Pancreas (tissue), 10 donors: Measurements from ENCODE around the gene EPN3. TPM values are rescaled to one million over a fixed set of nuclear protein-coding genes. Genes with fewer than 3 reads are reported as not detected.
A peak's percentile ranks its signal among the peaks of the same experiment; 100 is the strongest.

Experiments used
- ATAC-seq, 4 donors: fragments of 200-7000 bp; cut with Tn5 transposase; one replicate each; pipeline versions ENCODE4 v1.8.0 to v1.9.1; 2020; ENCODE audit warnings: mild to moderate bottlenecking in 4 of 4, moderate library complexity in 4 of 4
- DNase-seq, 6 donors: peaks; one replicate each; pipeline ENCODE4 v3.0.0-alpha.2; 2020
- FAIRE-seq: peaks from 2 replicates; lab custom pipeline; 2012; peaks lifted over from hg19 to GRCh38; lab: Jason Lieb, UNC
- H3K27ac ChIP-seq, 4 donors: fragments of 200-600 bp; sonication (generic); 1 replicate in 3 of 4; 2 replicates in 1 of 4; pipeline versions ENCODE4 v1.5.0 to v1.8.0; 2020
- H3K27me3 ChIP-seq, 4 donors: fragments of 200-600 bp; one replicate each; pipeline ENCODE4 v1.8.0; 2021
- H3K36me3 ChIP-seq, 3 donors: fragments of 200-600 bp; sonication (generic) in 1 of 3; one replicate each; pipeline versions ENCODE4 v1.5.0 to v1.8.0; 2020 to 2021
- H3K4me1 ChIP-seq, 3 donors: fragments of 200-600 bp; one replicate each; pipeline ENCODE4 v1.8.0; 2021
- H3K4me3 ChIP-seq, 4 donors: fragments of 200-600 bp; sonication (generic) in 2 of 4; one replicate each; pipeline versions ENCODE4 v1.5.0 to v1.8.0; 2020 to 2021
- H3K9me3 ChIP-seq, 4 donors: fragments of 200-600 bp; one replicate each; pipeline ENCODE4 v1.8.0; 2021
- WGBS, 2 donors: extraction: QIAGEN DNeasy Blood & Tissue Kit; methylation state at CpG; one replicate each; pipeline ENCODE4 v1.1.7; 2013; 5-methylcytosine and 5-hydroxymethylcytosine counted together
- intact Hi-C, 3 donors: fragments of 100-400 bp; cut with DNase I; formaldehyde crosslinking; loops; one replicate each; pipeline versions ENCODE4 v1.11.1 to v1.14.2; 2022
- polyA plus RNA-seq, 2 donors: library from polyadenylated mRNA; stranded (reverse); fragments of 200-250 nt; gene quantifications; one replicate each; pipeline ENCODE4 v1.2.3, GENCODE V29; 2013
- total RNA-seq, 6 donors: library from RNA; stranded (reverse); fragmentation: NEBNext Ultra II Directional in 4 of 6; extraction: Animal tissue kit (Norgen Biotek cat#: 25700) in 4 of 6; gene quantifications; one replicate each; pipeline versions ENCODE4 v1.2.1 to v1.2.4, GENCODE V29; 2021 to 2023
- TF ChIP-seq, protein P1 (sequence below), 4 donors: fragments of 200-600 bp; sonication (generic) in 3 of 4; IDR thresholded peaks; one replicate each; pipeline versions ENCODE4 v1.5.0 to v1.8.0; 2021; ENCODE audit warnings: antibody characterized with exemption in 4 of 4
- donor health status: healthy with polysubstance abuse.
- donor health status: DM: no; HTN: no; CAD: no; lungs with moderate emphysema.
- donor health status: DM: no; HTN: no; CAD: no.
- donor health status: control.
- donor health status: control.
- donor health status: Bipolar disorder and iron deficiency.
- donor health status: DM: yes; HTN: yes; CAD: no.
- donor health status: DM: no; HTN: no; CAD: no.
- donor health status: DM: no; HTN: no; CAD: no.
- donor health status: DM: yes; HTN: yes; CAD: no.

EPN3 gene
- total and polyA plus RNA-seq, 8 donors: 6.9 to 30.2 (median 12.7) TPM

GRCh38 chr17:50575581-50576210 lies 43.2 kb downstream of the EPN3 start:
- ATAC-seq (peak in 2 of 4 donors; percentile 22 to 33), FAIRE-seq (no peak), DNase-seq (no peak)
- H3K27ac ChIP-seq: no peak overlapping the region
- intact Hi-C loops: no loop called here
- H3K4me3 ChIP-seq: no peak overlapping the region
- H3K9me3 ChIP-seq: no peaks in the 10 kb centered on the region
- no peaks in the 10 kb centered on the region for H3K4me1 ChIP-seq
- 63 to 66% methylated on average over 30 to 33 of the region's 33 CpGs for WGBS, 2 donors
- H3K36me3 ChIP-seq: no peaks in the 10 kb centered on the region
- H3K27me3 ChIP-seq: no peaks in the 10 kb centered on the region
- TF ChIP-seq, protein P1, sequence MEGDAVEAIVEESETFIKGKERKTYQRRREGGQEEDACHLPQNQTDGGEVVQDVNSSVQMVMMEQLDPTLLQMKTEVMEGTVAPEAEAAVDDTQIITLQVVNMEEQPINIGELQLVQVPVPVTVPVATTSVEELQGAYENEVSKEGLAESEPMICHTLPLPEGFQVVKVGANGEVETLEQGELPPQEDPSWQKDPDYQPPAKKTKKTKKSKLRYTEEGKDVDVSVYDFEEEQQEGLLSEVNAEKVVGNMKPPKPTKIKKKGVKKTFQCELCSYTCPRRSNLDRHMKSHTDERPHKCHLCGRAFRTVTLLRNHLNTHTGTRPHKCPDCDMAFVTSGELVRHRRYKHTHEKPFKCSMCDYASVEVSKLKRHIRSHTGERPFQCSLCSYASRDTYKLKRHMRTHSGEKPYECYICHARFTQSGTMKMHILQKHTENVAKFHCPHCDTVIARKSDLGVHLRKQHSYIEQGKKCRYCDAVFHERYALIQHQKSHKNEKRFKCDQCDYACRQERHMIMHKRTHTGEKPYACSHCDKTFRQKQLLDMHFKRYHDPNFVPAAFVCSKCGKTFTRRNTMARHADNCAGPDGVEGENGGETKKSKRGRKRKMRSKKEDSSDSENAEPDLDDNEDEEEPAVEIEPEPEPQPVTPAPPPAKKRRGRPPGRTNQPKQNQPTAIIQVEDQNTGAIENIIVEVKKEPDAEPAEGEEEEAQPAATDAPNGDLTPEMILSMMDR (IDR thresholded peaks at IDR 0.05): no peak

- FAIRE-seq: no peak
- no peak overlapping the region for H3K27ac ChIP-seq
- H3K27me3 ChIP-seq: no peaks in the 10 kb centered on the region
- no peaks in the 10 kb centered on the region for H3K4me1 ChIP-seq
- H3K36me3 ChIP-seq: no peaks in the 10 kb centered on the region
- no peak overlapping the region for H3K4me3 ChIP-seq
- intact Hi-C loops: no loop called here
- WGBS, 2 donors: 85 to 90% methylated on average over 13 of the region's 13 CpGs
- H3K9me3 ChIP-seq: no peaks in the 10 kb centered on the region
- no peak for DNase-seq
- TF ChIP-seq, protein P1 (IDR thresholded peaks at IDR 0.05): no peak
- no peak for ATAC-seq
These were observed 44.3 kb downstream of the EPN3 start for GRCh38 chr17:50576864-50577263.

DNA sequence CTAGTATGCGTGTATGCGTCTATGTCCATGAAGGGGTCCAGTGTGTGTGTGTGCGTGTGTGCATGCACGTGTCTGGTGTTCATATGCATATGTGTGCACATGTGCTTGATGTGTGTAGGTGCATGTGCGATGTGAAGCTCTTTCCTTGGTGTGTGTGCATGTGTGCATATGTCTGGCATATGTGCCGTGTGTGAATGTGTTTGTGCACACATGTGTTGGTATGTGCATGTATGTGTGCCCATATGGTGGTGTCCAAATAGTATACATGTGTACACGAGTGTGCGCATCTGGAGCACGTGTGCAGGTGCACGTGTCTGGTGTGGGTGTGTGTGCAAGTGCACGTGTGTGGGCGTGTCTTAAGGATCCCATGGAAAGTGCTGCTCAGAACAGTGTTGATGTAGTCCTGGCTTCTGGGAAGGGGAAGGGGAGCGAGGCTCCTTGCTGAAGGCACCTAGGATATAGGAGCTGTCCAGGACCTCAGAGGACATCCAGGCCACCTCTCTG lies 45.0 kb downstream of the EPN3 start:
- FAIRE-seq (no peak), DNase-seq (no peak), ATAC-seq (no peak)
- Histone ChIP-seq H3K4me3 (no peak overlapping the region), H3K27me3 (no peaks in the 10 kb centered on the region), H3K36me3 (no peaks in the 10 kb centered on the region), H3K9me3 (no peaks in the 10 kb centered on the region), H3K27ac (no peak overlapping the region), H3K4me1 (no peaks in the 10 kb centered on the region)
- WGBS, 2 donors: 88 to 89% methylated on average over 13 of the region's 13 CpGs
- intact Hi-C loops: no loop called here
- TF ChIP-seq, protein P1 (IDR thresholded peaks at IDR 0.05): no peak

DNA sequence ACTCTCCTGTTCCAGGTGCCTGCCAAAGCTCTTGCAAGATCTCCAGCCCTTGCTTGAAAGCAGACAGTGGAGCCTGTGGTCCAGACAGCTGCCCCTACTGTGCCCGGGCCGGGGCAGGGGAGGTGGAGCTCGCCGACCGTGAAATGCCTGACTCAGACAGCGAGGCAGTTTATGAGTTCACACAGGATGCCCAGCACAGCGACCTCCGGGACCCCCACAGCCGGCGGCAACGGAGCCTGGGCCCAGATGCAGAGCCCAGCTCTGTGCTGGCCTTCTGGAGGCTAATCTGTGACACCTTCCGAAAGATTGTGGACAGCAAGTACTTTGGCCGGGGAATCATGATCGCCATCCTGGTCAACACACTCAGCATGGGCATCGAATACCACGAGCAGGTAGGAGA lies 45.6 kb downstream of the EPN3 start:
- no peak for ATAC-seq
- no peak overlapping the region for H3K27ac ChIP-seq
- no peak for FAIRE-seq
- H3K4me1 ChIP-seq: no peaks in the 10 kb centered on the region
- intact Hi-C loops: no loop called here
- no peaks in the 10 kb centered on the region for H3K9me3 ChIP-seq
- H3K36me3 ChIP-seq: no peaks in the 10 kb centered on the region
- TF ChIP-seq, protein P1 (IDR thresholded peaks at IDR 0.05): no peak
- WGBS, 2 donors: 86 to 93% methylated on average over 16 of the region's 16 CpGs
- no peaks in the 10 kb centered on the region for H3K27me3 ChIP-seq
- DNase-seq: no peak
- H3K4me3 ChIP-seq: no peak overlapping the region

DNA sequence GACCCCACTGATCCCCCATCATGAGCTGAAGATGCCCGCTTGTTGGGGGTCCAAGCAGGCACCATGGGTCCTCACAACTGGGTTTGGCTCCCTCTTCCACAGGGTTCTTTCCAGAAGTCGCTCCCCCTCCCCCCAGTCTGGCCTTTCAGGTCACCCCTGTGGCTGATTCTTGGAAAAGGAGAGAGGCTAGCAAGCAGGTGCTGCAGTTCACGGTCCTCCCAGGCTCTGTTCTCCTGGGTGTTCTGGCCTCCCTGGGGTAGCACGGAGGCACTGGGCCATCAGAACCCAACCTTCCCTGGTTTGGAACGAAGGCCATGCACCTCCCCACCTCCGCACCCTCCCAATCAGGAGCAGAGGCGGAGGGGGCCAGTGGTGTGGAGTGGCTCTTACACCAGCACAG lies 46.9 kb downstream of the EPN3 start:
- Histone ChIP-seq H3K27me3 (no peaks in the 10 kb centered on the region), H3K36me3 (no peaks in the 10 kb centered on the region), H3K27ac (no peak overlapping the region), H3K9me3 (no peaks in the 10 kb centered on the region), H3K4me1 (no peaks in the 10 kb centered on the region), H3K4me3 (no peak overlapping the region)
- intact Hi-C loops: no loop called here
- ATAC-seq (peak in 2 of 4 donors; percentile 58 to 68), DNase-seq (peak in 1 of 6 donors; percentile 41), FAIRE-seq (no peak)
- 59 to 60% methylated on average over 7 of the region's 7 CpGs for WGBS, 2 donors
- TF ChIP-seq, protein P1 (IDR thresholded peaks at IDR 0.05): no peak
